GM23338 (cell line): ENCODE measurements around the gene TUBG1. TPM values are rescaled to one million over a fixed set of nuclear protein-coding genes. Genes with fewer than 3 reads are reported as not detected.

ENCODE experiments used
- ATAC-seq: fragments of 200-7000 bp; cut with Tn5 transposase; 3 replicates; pipeline ENCODE4 v1.9.1; 2020
- DNase-seq: peaks from one replicate; pipeline ENCODE4 v3.0.0-alpha.2; 2015; ENCODE audit warnings: low spot score
- H2AFZ ChIP-seq: fragments of 200-600 bp; sonication (generic); 2 replicates; pipeline ENCODE4 v1.8.0; 2016; ENCODE audit warnings: antibody characterized with exemption, mild to moderate bottlenecking, moderate library complexity
- H3F3A ChIP-seq: fragments of 200-600 bp; sonication (generic); replicated peaks from 2 replicates; pipeline ENCODE4 v1.8.0; 2017; ENCODE audit warnings: antibody characterized with exemption, mixed run types, low read depth
- H3K27ac ChIP-seq: fragments of 200-600 bp; sonication (generic); 2 replicates; pipeline ENCODE4 v1.6.1; 2016; ENCODE audit warnings: low read depth
- H3K27me3 ChIP-seq: fragments of 200-600 bp; sonication (generic); 2 replicates; pipeline ENCODE4 v1.8.0; 2016; ENCODE audit warnings: mild to moderate bottlenecking, mixed run types, moderate library complexity; ENCODE audit not compliant: insufficient read depth
- H3K36me3 ChIP-seq: fragments of 200-600 bp; sonication (generic); 2 replicates; pipeline ENCODE4 v1.8.0; 2016; ENCODE audit warnings: mild to moderate bottlenecking; ENCODE audit not compliant: insufficient read depth
- H3K4me1 ChIP-seq: fragments of 200-600 bp; sonication (generic); 2 replicates; pipeline ENCODE4 v1.8.0; 2016; ENCODE audit warnings: mild to moderate bottlenecking, moderate library complexity; ENCODE audit not compliant: insufficient read depth
- H3K4me2 ChIP-seq: fragments of 200-600 bp; sonication (generic); 2 replicates; pipeline ENCODE4 v1.7.1; 2017; ENCODE audit warnings: mixed run types
- H3K4me3 ChIP-seq: fragments of 200-600 bp; sonication (generic); 2 replicates; pipeline ENCODE4 v1.6.1; 2016; ENCODE audit warnings: mixed run types
- H3K79me2 ChIP-seq: fragments of 200-600 bp; sonication (generic); replicated peaks from 2 replicates; pipeline ENCODE4 v1.8.0; 2017; ENCODE audit warnings: mild to moderate bottlenecking; ENCODE audit not compliant: insufficient read depth
- H3K9me2 ChIP-seq: fragments of 200-600 bp; sonication (generic); 2 replicates; pipeline ENCODE4 v1.8.0; 2017; ENCODE audit not compliant: insufficient read depth
- H4K20me1 ChIP-seq: fragments of 200-600 bp; sonication (generic); replicated peaks from 2 replicates; pipeline ENCODE4 v1.8.0; 2017; ENCODE audit warnings: mild to moderate bottlenecking; ENCODE audit not compliant: insufficient read depth
- H3K27ac Mint-ChIP-seq: 2 replicates; pipeline ENCODE4 v1.8.0; 2020; ENCODE audit warnings: inconsistent platforms, mild to moderate bottlenecking, moderate library complexity, mixed read lengths
- H3K27me3 Mint-ChIP-seq: 3 replicates; pipeline ENCODE4 v1.8.0; 2022; ENCODE audit warnings: low read depth, mild to moderate bottlenecking, moderate library complexity, mixed read lengths, inconsistent platforms; ENCODE audit not compliant: insufficient read depth, poor library complexity
- H3K36me3 Mint-ChIP-seq: 3 replicates; pipeline ENCODE4 v1.8.0; 2021; ENCODE audit warnings: low read depth, mild to moderate bottlenecking, inconsistent platforms, moderate library complexity, mixed read lengths
- H3K4me1 Mint-ChIP-seq: 3 replicates; pipeline ENCODE4 v1.8.0; 2020; ENCODE audit warnings: mild to moderate bottlenecking, inconsistent platforms, mixed read lengths
- H3K4me3 Mint-ChIP-seq: 3 replicates; pipeline ENCODE4 v1.8.0; 2021; ENCODE audit warnings: moderate library complexity, mild to moderate bottlenecking, inconsistent platforms, mixed read lengths
- H3K9me3 Mint-ChIP-seq: 3 replicates; pipeline ENCODE4 v1.8.0; 2020; ENCODE audit warnings: moderate library complexity, mild to moderate bottlenecking, inconsistent platforms, mixed read lengths
- CREB1 ChIP-seq: fragments of 250-450 bp; sonication (Bioruptor Pico); IDR thresholded peaks from 2 replicates; pipeline ENCODE4 v1.5.0; 2020; ENCODE audit warnings: low read depth, mild to moderate bottlenecking, moderate library complexity
- CTCF ChIP-seq, 2 experiments: fragments of 200-600 bp in 1 of 2; sonication (generic) in 1 of 2; conservative IDR thresholded peaks; 2 replicates each; pipeline versions ENCODE4 v1.5.1 to v1.6.1; 2016 to 2017; ENCODE audit warnings: antibody characterized with exemption in 2 of 2, low read depth in 2 of 2, mild to moderate bottlenecking in 2 of 2, moderate library complexity in 1 of 2
- ETS1 ChIP-seq: IDR thresholded peaks from 2 replicates; pipeline ENCODE4 v1.6.1; 2016; ENCODE audit warnings: antibody characterized with exemption
- EZH2 ChIP-seq: fragments of 200-600 bp; sonication (generic); IDR thresholded peaks from one replicate; pipeline ENCODE4 v1.8.0; 2017; ENCODE audit warnings: antibody characterized with exemption, mild to moderate bottlenecking, low read depth; ENCODE audit not compliant: unreplicated experiment
- EZH2phosphoT487 ChIP-seq: fragments of 200-600 bp; sonication (generic); IDR thresholded peaks from one replicate; pipeline ENCODE4 v1.8.1; 2018; ENCODE audit warnings: antibody characterized with exemption; ENCODE audit not compliant: unreplicated experiment
- JUNB ChIP-seq: IDR thresholded peaks from one replicate; pipeline ENCODE4 v1.6.1; 2016; ENCODE audit warnings: antibody characterized with exemption; ENCODE audit not compliant: unreplicated experiment
- NANOG ChIP-seq: IDR thresholded peaks from 2 replicates; pipeline ENCODE4 v1.6.1; 2016; ENCODE audit warnings: antibody characterized with exemption, borderline replicate concordance
- POLR2AphosphoS5 ChIP-seq: IDR thresholded peaks from 2 replicates; pipeline ENCODE4 v1.6.1; 2016; ENCODE audit warnings: antibody characterized with exemption, low read depth
- REST ChIP-seq: IDR thresholded peaks from one replicate; pipeline ENCODE4 v1.6.1; 2018; ENCODE audit warnings: antibody characterized with exemption; ENCODE audit not compliant: unreplicated experiment
- STAT1 ChIP-seq: IDR thresholded peaks from one replicate; pipeline ENCODE4 v1.6.1; 2016; ENCODE audit warnings: antibody characterized with exemption; ENCODE audit not compliant: unreplicated experiment
- ZNF114 ChIP-seq: fragments of 250-450 bp; sonication (Bioruptor Pico); IDR thresholded peaks from 2 replicates; pipeline ENCODE4 v1.5.0; 2020; ENCODE audit warnings: mild to moderate bottlenecking, moderate library complexity
- ZNF331 ChIP-seq: fragments of 250-450 bp; sonication (Bioruptor Pico); IDR thresholded peaks from 2 replicates; pipeline ENCODE4 v1.5.0; 2020; ENCODE audit warnings: low read depth, mild to moderate bottlenecking, moderate library complexity
- ZNF462 ChIP-seq: fragments of 250-450 bp; sonication (Bioruptor Pico); IDR thresholded peaks from 2 replicates; pipeline ENCODE4 v1.5.0; 2020; ENCODE audit warnings: mild to moderate bottlenecking, moderate library complexity
- polyA plus RNA-seq: library from polyadenylated mRNA; unstranded; fragments of >200 nt; fragmentation: Nextera tagmentation; extraction: Ambion mirVana; gene quantifications from 2 replicates; pipeline ENCODE4 v1.2.1, GENCODE V29; 2016
- total RNA-seq: library from RNA; depleted of rRNA; stranded (reverse); fragments of >200 nt; shearing (Covaris generic); gene quantifications from 2 replicates; pipeline ENCODE4 v1.2.3, GENCODE V29; 2014

Gene TUBG1
- total and polyA plus RNA-seq, 2 experiments from 2014 or later: 101 to 117 TPM

- Histone ChIP-seq H3K4me1 (peaks cover 9% of the 10 kb centered on the region), H3K4me2 (no peak overlapping the region), H3K79me2 (peaks cover 88% of the 10 kb centered on the region), H3K36me3 (no peaks in the 10 kb centered on the region), H3K27me3 (no peaks in the 10 kb centered on the region), H3K4me3 (no peak overlapping the region), H3K9me2 (no peaks in the 10 kb centered on the region), H3K27ac (no peak overlapping the region), H2AFZ (no peak overlapping the region), H3F3A (no peaks in the 10 kb centered on the region; the same call in 1 of the 2 replicates), H4K20me1 (peaks cover 45% of the 10 kb centered on the region)
- no peak for ATAC-seq
- no peak for TF ChIP-seq POLR2AphosphoS5
- no peak for TF ChIP-seq CREB1 (CRISPR knock-in tag)
- TF ChIP-seq STAT1: no peak
- no peak for TF ChIP-seq ETS1
- TF ChIP-seq ZNF462: no peak
- TF ChIP-seq ZNF331 (CRISPR knock-in tag): no peak
- no peak for TF ChIP-seq ZNF114 (CRISPR knock-in tag)
- TF ChIP-seq CTCF (conservative IDR thresholded peaks at IDR 0.05; ENCODE audit: low read depth in 2 of 2): no peak
- TF ChIP-seq EZH2phosphoT487: no peak
- TF ChIP-seq JUNB: no peak
- no peak for TF ChIP-seq EZH2
- TF ChIP-seq REST: no peak
- TF ChIP-seq NANOG: no peak
- H3K9me3 Mint-ChIP-seq: no peaks in the 10 kb centered on the region
- H3K4me3 Mint-ChIP-seq: no peak overlapping the region
- DNase-seq: no peak
- peaks cover 6% of the 10 kb centered on the region; the same call in 2 of the 3 replicates for H3K4me1 Mint-ChIP-seq
- H3K27me3 Mint-ChIP-seq: peaks cover 4% of the 10 kb centered on the region
- no peaks in the 10 kb centered on the region for H3K36me3 Mint-ChIP-seq
- no peak overlapping the region for H3K27ac Mint-ChIP-seq
Observed at GRCh38 chr17:42603318-42603717, 6.2 kb upstream of the TUBG1 start.
